ENCODE measurements around the gene AKR1B15.

GRCh38 chr7:134585897-134586296 is 37.0 kb downstream of the AKR1B15 start:
- TF ChIP-seq, protein P1, sequence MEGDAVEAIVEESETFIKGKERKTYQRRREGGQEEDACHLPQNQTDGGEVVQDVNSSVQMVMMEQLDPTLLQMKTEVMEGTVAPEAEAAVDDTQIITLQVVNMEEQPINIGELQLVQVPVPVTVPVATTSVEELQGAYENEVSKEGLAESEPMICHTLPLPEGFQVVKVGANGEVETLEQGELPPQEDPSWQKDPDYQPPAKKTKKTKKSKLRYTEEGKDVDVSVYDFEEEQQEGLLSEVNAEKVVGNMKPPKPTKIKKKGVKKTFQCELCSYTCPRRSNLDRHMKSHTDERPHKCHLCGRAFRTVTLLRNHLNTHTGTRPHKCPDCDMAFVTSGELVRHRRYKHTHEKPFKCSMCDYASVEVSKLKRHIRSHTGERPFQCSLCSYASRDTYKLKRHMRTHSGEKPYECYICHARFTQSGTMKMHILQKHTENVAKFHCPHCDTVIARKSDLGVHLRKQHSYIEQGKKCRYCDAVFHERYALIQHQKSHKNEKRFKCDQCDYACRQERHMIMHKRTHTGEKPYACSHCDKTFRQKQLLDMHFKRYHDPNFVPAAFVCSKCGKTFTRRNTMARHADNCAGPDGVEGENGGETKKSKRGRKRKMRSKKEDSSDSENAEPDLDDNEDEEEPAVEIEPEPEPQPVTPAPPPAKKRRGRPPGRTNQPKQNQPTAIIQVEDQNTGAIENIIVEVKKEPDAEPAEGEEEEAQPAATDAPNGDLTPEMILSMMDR (IDR thresholded peaks at IDR 0.05), result no peak
- TF ChIP-seq POLR2A (IDR thresholded peaks at IDR 0.05; ENCODE audit: low read length) (no peak), BHLHE40 (IDR thresholded peaks at IDR 0.05; ENCODE audit: low read depth, low read length) (no peak), NFE2L2 (conservative IDR thresholded peaks at IDR 0.05; ENCODE audit: low read length) (no peak), CBX2 (IDR thresholded peaks at IDR 0.05; ENCODE audit: borderline replicate concordance, low read depth) (no peak), FOSL2 (IDR thresholded peaks at IDR 0.05) (no peak), FOSL2 (CRISPR knock-in tag; IDR thresholded peaks at IDR 0.05) (no peak), EP300 (IDR thresholded peaks at IDR 0.05) (no peak)
